GM13976 (cell line): ENCODE results near the gene NAXD.

ENCODE experiments used
- DNase-seq: peaks from one replicate; pipeline ENCODE4 v3.0.0; 2012; ENCODE audit warnings: low spot score
- in situ Hi-C: fragments of 300-500 bp; cut with MboI; formaldehyde crosslinking; loops from one replicate; pipeline ENCODE4 v1.12.0; 2022; ENCODE audit warnings: low sequenced_read_pairs, mixed read lengths, inconsistent platforms; ENCODE audit not compliant: unreplicated experiment
- TF ChIP-seq, protein P1 (sequence below): IDR thresholded peaks from 2 replicates; pipeline ENCODE4 v1.5.1; 2012; ENCODE audit warnings: borderline replicate concordance, mild to moderate bottlenecking; ENCODE audit not compliant: insufficient read depth; ENCODE audit errors: extremely low read depth, missing control alignments, control extremely low read depth

The NAXD gene

DNA sequence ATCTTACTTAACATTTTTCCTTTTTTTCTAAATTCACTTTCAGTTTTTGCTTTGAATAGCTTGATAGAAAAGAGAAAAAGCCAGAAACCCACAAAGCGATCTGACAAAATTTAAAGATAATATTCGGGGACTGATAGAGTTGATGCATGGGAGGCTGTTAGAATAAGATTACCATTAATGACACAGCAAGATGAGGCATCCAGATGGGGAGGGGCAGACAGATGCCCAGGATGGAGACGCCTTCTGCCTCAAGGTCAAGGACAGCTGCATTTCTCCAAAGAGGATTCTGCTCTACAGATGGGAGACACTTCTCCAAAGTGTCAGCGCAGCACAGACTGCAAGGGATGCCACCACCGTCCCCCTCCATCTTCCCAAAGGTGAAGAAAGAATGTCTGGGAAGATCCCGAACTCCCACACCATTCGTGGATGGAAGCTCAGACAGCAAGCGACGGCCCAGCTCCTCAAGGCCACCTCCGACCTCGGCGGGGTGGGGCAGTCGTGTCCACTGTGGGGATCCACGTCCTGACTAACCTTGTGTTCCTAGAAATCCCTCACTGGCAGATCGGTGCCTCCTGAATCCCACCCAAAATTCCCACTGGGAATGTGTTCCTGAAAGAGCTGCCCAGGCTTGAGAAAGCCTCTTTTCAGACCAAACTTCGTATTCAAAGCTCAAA is 32.9 kb downstream of the NAXD start:
- TF ChIP-seq, protein P1, sequence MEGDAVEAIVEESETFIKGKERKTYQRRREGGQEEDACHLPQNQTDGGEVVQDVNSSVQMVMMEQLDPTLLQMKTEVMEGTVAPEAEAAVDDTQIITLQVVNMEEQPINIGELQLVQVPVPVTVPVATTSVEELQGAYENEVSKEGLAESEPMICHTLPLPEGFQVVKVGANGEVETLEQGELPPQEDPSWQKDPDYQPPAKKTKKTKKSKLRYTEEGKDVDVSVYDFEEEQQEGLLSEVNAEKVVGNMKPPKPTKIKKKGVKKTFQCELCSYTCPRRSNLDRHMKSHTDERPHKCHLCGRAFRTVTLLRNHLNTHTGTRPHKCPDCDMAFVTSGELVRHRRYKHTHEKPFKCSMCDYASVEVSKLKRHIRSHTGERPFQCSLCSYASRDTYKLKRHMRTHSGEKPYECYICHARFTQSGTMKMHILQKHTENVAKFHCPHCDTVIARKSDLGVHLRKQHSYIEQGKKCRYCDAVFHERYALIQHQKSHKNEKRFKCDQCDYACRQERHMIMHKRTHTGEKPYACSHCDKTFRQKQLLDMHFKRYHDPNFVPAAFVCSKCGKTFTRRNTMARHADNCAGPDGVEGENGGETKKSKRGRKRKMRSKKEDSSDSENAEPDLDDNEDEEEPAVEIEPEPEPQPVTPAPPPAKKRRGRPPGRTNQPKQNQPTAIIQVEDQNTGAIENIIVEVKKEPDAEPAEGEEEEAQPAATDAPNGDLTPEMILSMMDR, result no peak
- in situ Hi-C loops, result no loop called here

GRCh38 chr13:110648848-110649421 is 33.6 kb downstream of the NAXD start:
- TF ChIP-seq, protein P1, result no peak
- DNase-seq, result no peak
- in situ Hi-C loops, result no loop called here

More for the DNA sequence above, 32.9 kb downstream of the NAXD start:
- no peak for DNase-seq

GRCh38 chr13:110649551-110649950 is 34.2 kb downstream of the NAXD start:
- in situ Hi-C loops, result no loop called here
- TF ChIP-seq, protein P1, result no peak
- no peak for DNase-seq

- TF ChIP-seq, protein P1, result no peak
- no peak for DNase-seq
- in situ Hi-C loops, result no loop called here
These were observed 35.1 kb downstream of the NAXD start for GRCh38 chr13:110650436-110650835.

DNA sequence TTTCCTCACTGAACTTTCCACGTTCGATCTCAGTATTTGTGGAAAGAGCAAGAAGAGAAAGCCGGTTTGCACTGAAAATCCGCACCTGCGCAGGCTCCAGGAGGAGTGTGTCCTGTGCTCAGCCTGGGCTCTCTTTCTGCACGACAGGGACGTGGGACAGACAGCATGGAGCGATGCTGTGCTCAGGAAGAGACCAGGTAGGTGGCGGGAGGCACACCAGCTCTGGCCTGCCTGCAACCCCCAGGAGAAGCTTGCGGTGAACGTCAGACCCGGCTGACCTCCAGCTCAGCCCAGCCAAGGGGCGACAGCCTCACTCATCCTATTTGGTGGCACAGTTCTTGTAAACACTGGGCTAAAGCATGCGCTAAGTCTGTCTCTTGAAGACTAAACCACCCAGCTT is 35.9 kb downstream of the NAXD start:
- DNase-seq, result no peak
- TF ChIP-seq, protein P1, result no peak
- in situ Hi-C loops, result no loop called here

GRCh38 chr13:110651726-110652230 is 36.4 kb downstream of the NAXD start:
- TF ChIP-seq, protein P1, result no peak
- no peak for DNase-seq
- in situ Hi-C loops, result no loop called here
